LNCAP (cell line): Measurements from ENCODE around the gene HOXA5.

ENCODE experiments used
- TF ChIP-seq, protein P1 (sequence below): fragments of 450-650 bp; IDR thresholded peaks from 2 replicates; pipeline ENCODE4 v1.5.1; 2017; ENCODE audit warnings: mild to moderate bottlenecking

The HOXA5 gene

DNA sequence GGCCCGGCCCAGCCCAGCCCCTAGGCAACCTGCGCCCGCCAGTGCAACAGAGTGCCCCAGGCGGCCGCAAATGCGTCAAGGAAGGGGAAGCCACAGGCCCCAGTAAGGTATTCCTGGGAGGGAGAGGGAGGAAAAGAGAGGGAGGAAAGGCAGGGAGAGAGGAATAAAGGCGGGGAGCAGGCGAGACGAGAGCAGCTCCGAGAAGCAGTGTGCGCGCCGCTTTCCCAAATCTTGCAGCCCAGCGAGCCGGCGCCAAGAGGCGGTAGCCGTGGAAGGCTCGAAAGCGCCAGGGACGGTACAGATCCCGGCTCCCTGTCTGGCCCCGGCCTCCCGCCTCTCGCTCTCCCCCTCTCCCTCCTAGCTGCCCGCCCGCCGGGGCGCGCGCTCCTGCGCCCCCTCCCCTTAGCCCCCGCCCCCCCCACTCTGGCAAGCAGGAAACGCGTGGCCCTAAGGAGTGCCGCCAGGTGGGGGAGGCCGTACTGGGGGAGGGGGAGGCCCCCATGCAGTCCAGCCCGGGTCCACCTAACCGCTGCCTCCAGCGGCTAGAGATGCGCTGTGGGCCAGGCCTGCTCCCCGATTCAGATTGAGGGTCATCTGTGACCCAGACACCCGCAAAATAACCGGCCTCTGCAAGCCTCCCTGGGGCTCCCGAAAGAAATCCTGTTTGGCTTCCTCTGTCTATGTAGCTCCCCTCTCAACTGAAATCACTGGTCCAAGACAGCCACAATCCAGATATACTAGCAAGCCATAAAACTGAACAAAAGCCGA lies 26.4 kb upstream of the HOXA5 start:
- TF ChIP-seq, protein P1, sequence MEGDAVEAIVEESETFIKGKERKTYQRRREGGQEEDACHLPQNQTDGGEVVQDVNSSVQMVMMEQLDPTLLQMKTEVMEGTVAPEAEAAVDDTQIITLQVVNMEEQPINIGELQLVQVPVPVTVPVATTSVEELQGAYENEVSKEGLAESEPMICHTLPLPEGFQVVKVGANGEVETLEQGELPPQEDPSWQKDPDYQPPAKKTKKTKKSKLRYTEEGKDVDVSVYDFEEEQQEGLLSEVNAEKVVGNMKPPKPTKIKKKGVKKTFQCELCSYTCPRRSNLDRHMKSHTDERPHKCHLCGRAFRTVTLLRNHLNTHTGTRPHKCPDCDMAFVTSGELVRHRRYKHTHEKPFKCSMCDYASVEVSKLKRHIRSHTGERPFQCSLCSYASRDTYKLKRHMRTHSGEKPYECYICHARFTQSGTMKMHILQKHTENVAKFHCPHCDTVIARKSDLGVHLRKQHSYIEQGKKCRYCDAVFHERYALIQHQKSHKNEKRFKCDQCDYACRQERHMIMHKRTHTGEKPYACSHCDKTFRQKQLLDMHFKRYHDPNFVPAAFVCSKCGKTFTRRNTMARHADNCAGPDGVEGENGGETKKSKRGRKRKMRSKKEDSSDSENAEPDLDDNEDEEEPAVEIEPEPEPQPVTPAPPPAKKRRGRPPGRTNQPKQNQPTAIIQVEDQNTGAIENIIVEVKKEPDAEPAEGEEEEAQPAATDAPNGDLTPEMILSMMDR: no peak

DNA sequence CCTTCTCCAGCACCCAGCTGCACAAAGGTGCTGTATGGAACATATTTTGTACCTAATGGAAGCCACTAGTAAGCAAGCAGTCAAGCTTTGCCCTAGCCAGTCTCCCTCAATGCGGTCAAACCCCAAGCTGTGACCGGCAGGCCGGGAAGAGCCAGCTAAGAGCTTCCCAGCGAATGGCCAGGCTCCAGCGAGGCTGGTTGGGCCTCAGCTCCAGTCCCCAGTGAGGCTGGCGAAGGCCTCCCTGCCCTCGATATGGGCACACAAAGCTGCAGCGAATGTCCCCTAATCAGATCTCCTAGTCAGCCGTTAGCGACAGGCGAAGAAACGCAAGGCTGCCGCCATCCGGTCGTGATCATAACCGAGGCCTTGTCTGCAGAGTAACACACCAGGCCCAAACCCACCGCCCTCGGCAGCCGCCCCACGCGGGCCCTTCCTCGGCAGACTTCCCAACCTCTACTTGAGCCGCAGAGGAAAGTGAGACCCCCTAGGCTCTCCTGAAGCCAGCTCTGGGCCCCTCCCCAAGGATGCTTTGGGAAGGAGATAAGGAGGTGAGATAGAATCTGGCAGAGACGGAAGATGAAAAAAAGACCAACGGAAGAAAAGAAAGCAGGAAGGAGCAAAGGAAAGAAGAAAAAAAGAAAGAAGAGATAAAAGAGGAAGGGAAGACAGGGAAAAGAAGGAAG lies 24.9 kb upstream of the HOXA5 start:
- TF ChIP-seq, protein P1: no peak

DNA sequence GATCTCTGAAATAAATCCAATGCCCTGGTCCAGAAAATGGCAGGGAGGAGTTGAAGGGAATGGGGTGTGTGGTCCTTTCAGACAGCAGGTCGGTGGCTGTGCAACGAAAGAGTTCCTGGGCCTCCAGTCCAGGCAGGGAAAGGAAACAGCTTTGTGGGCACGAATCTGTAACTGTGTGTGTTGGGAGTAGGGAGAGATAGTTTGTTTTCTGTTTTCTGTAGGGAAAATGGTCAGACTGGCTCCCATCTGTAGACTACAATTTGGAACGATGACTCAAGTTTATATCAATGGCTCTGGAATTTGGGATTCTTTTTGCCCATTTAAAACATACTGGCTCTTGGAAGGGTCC lies 24.4 kb upstream of the HOXA5 start:
- TF ChIP-seq, protein P1: no peak

DNA sequence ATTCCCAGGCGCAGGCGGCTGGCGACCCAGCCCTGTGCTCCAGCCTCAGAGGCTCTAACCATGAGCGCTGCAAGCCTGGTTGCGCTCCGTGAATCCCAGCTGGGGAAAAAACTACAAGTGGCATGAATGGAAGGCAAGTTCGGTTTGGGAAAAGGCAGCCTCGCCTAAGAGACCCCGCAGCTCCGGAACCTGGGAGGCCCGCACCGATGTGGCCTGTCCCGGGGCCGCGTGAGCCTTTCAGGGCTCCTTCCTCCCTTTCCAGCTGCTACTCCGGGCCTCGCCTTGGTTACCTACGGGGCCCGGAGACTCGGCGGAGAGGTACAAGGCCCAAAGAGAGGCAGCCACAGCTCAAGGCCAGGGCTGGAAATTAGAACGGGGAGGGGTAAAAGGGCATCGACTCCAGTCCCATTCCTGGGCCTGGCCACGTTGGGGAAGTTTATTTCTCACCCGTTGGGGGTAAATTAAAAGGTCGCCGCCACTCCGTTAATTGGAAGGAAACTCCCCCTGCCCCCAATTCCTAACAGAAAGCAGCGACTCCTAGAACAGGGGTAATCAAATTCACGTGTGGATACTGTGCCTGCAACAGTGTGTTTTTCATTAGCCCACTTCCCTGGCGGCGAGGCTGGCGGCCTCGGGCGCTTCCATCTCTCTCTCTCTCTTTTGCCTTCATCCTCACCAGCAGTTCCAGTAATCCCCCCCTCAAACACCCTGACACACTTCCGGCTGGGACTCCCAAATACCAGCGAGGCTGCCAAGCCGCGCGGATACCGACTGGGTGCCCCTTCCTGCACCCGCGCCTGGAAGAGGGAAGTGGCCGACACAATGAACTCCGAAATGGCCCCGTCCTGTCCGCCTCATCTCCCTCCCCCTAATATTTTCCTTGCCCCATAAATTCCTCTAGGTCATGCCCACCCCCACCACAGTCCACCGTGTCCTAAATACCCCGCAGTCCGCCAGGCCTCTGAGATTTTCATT lies 23.3 kb upstream of the HOXA5 start:
- TF ChIP-seq, protein P1: no peak

DNA sequence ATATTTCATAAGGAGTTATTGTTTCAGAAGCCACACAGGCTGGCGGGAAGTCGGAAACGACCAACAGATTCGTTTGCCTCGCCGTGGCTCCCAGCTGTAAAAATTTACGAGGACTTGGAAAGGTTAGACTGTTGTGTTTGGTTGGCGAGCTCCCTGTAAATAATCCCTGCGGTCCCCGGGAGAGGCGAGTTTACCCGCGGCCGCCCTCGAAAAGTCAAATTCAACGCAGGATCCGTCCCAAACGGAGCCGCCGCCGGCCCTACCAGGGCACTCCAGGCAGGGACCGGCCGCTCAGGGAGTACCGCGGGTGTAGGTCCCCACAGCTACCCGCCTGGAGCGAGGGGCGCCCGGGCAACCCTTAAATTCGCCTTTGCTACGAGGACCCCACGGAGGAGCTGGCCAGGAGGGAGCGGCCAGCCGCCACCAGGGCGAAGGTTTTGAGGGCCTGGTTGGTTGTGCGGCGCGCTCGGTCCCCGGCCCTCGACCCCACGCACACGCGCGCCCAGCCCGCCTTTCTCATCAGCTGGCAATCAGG lies 22.6 kb upstream of the HOXA5 start:
- TF ChIP-seq, protein P1: no peak

DNA sequence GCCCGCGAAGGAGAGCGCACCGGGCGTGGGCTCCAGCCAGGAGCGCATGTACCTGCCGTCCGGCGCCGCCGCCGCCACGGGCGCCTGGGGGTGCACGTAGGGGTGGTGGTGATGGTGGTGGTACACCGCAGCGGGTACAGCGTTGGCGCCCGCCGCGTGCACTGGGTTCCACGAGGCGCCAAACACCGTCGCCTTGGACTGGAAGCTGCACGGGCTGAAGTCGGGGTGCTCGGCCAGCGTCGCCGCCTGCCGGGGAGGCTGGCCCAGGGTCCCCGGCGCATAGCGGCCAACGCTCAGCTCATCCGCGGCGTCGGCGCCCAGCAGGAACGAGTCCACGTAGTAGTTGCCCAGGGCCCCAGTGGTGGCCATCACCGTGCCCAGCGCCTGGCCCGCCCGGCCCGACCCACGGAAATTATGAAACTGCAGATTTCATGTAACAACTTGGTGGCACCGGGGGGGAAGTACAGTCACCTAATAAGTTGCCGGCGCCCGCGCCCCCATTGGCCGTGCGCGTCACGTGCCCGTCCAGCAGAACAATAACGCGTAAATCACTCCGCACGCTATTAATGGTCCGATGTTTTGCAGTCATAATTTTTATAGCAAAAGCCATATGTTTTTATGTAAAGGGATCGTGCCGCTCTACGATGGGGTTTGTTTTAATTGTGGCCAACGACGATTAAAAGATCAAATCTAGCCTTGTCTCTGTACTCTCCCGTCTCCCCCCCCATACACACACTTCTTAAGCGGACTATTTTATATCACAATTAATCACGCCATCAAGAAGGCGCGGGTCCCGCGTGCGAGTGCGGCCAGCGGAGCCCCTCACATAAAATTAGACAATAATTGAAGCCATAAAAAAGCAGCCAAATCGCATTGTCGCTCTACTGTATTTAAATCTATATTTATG lies 21.9 kb upstream of the HOXA5 start, which contains the start of gene HOXA9:
Gene HOXA9, minus strand, starts transcription at position 449 of the 907 bp plus-strand sequence. Its CDS starts 80 bp downstream, at position 369.
- TF ChIP-seq, protein P1: no peak
